H9 (cell line): Measurements from ENCODE around the gene GGA3. TPM values are rescaled to one million over a fixed set of nuclear protein-coding genes. Genes with fewer than 3 reads are reported as not detected.

ENCODE experiments used
- DNase-seq: peaks from one replicate; pipeline ENCODE4 v3.0.0-alpha.2; 2017
- H2AFZ ChIP-seq: one replicate; pipeline ENCODE4 v1.6.1; 2013; ENCODE audit warnings: mild to moderate bottlenecking, low read length, control low read depth, moderate library complexity
- H2AK5ac ChIP-seq: 2 replicates; pipeline ENCODE4 v1.6.1; 2013; ENCODE audit warnings: low read length, control low read depth, mixed read lengths; ENCODE audit not compliant: insufficient read length
- H2BK120ac ChIP-seq: one replicate; pipeline ENCODE4 v1.6.1; 2013; ENCODE audit warnings: low read depth, mild to moderate bottlenecking, low read length, control low read depth, inconsistent platforms; ENCODE audit not compliant: poor library complexity, severe bottlenecking
- H2BK12ac ChIP-seq: 2 replicates; pipeline ENCODE4 v1.6.1; 2013; ENCODE audit warnings: low read length, control low read depth, mixed read lengths, low read depth; ENCODE audit not compliant: insufficient read length
- H2BK15ac ChIP-seq: 2 replicates; pipeline ENCODE4 v1.6.1; 2013; ENCODE audit warnings: low read depth, low read length, control low read depth
- H2BK20ac ChIP-seq: one replicate; pipeline ENCODE4 v1.6.1; 2013; ENCODE audit warnings: low read depth, mild to moderate bottlenecking, low read length, control low read depth, inconsistent platforms; ENCODE audit not compliant: poor library complexity, severe bottlenecking
- H2BK5ac ChIP-seq: 2 replicates; pipeline ENCODE4 v1.6.1; 2013; ENCODE audit warnings: low read length, control low read depth, mixed read lengths; ENCODE audit not compliant: insufficient read length
- H3K14ac ChIP-seq: 2 replicates; pipeline ENCODE4 v1.6.1; 2013; ENCODE audit warnings: low read length, control low read depth; ENCODE audit not compliant: insufficient read depth
- H3K18ac ChIP-seq: 2 replicates; pipeline ENCODE4 v1.6.1; 2013; ENCODE audit warnings: low read depth, mild to moderate bottlenecking, mixed read lengths, low read length, control low read depth; ENCODE audit not compliant: insufficient read length
- H3K23ac ChIP-seq: 2 replicates; pipeline ENCODE4 v1.6.1; 2013; ENCODE audit warnings: low read length, control low read depth, mixed read lengths, low read depth; ENCODE audit not compliant: insufficient read length
- H3K23me2 ChIP-seq: 2 replicates; pipeline ENCODE4 v1.6.1; 2013; ENCODE audit warnings: low read depth, mild to moderate bottlenecking, mixed read lengths, low read length, control low read depth; ENCODE audit not compliant: insufficient read length, poor library complexity, severe bottlenecking
- H3K27ac ChIP-seq: 2 replicates; pipeline ENCODE4 v1.5.1; 2013; ENCODE audit warnings: low read length, control low read depth, mixed read lengths, low read depth; ENCODE audit not compliant: insufficient read length
- H3K27me3 ChIP-seq: 2 replicates; pipeline ENCODE4 v1.6.1; 2013; ENCODE audit warnings: low read length, control low read depth, inconsistent platforms; ENCODE audit not compliant: insufficient read depth
- H3K4ac ChIP-seq: 2 replicates; pipeline ENCODE4 v1.6.1; 2013; ENCODE audit warnings: low read depth, mild to moderate bottlenecking, control low read depth, inconsistent platforms, low read length, moderate library complexity
- H3K4me1 ChIP-seq: 2 replicates; pipeline ENCODE4 v1.6.1; 2013; ENCODE audit warnings: low read length, control low read depth, inconsistent platforms; ENCODE audit not compliant: insufficient read depth
- H3K4me2 ChIP-seq: 2 replicates; pipeline ENCODE4 v1.6.1; 2013; ENCODE audit warnings: low read length, control low read depth, mixed read lengths; ENCODE audit not compliant: insufficient read length, insufficient read depth
- H3K56ac ChIP-seq: 2 replicates; pipeline ENCODE4 v1.6.1; 2013; ENCODE audit warnings: low read depth, mild to moderate bottlenecking, mixed read lengths, low read length, control low read depth; ENCODE audit not compliant: insufficient read length
- H3K79me1 ChIP-seq: 2 replicates; pipeline ENCODE4 v1.6.1; 2013; ENCODE audit warnings: low read depth, mild to moderate bottlenecking, moderate library complexity, low read length, control low read depth, inconsistent platforms; ENCODE audit not compliant: insufficient read depth, poor library complexity, severe bottlenecking
- H3K79me2 ChIP-seq: 2 replicates; pipeline ENCODE4 v1.6.1; 2013; ENCODE audit warnings: low read length, control low read depth, inconsistent platforms; ENCODE audit not compliant: insufficient read depth
- H3K9ac ChIP-seq: 2 replicates; pipeline ENCODE4 v1.6.1; 2013; ENCODE audit warnings: low read length, control low read depth, mixed read lengths; ENCODE audit not compliant: insufficient read length; ENCODE audit errors: extremely low read depth
- H3K9me3 ChIP-seq: one replicate; pipeline ENCODE4 v1.6.1; 2013; ENCODE audit warnings: low read depth, low read length, inconsistent platforms; ENCODE audit not compliant: control insufficient read depth
- H3T11ph ChIP-seq: one replicate; pipeline ENCODE4 v1.6.1; 2013; ENCODE audit warnings: mild to moderate bottlenecking, low read length, control low read depth, inconsistent platforms
- H4K20me1 ChIP-seq: one replicate; pipeline ENCODE4 v1.6.1; 2013; ENCODE audit not compliant: control insufficient read depth, insufficient read length, insufficient read depth
- H4K5ac ChIP-seq: 2 replicates; pipeline ENCODE4 v1.6.1; 2013; ENCODE audit warnings: low read depth, mild to moderate bottlenecking, mixed read lengths, low read length, control low read depth; ENCODE audit not compliant: insufficient read length
- H4K8ac ChIP-seq: replicated peaks from 2 replicates; pipeline ENCODE4 v1.6.1; 2013; ENCODE audit warnings: low read length, control low read depth, mixed read lengths, low read depth; ENCODE audit not compliant: insufficient read length
- H4K91ac ChIP-seq: 2 replicates; pipeline ENCODE4 v1.6.1; 2013; ENCODE audit warnings: low read depth, mild to moderate bottlenecking, moderate library complexity, mixed read lengths, low read length, control low read depth; ENCODE audit not compliant: insufficient read length
- H3K27ac Mint-ChIP-seq, 3 experiments: 2 replicates in 2 of 3; 3 replicates in 1 of 3; pipeline ENCODE4 v1.8.0; 2020 to 2021; ENCODE audit warnings: mixed read lengths in 3 of 3, mild to moderate bottlenecking in 1 of 3, moderate library complexity in 1 of 3
- H3K27me3 Mint-ChIP-seq: 2 replicates; pipeline ENCODE4 v1.8.0; 2021; ENCODE audit warnings: low read depth, mild to moderate bottlenecking, moderate library complexity, mixed read lengths
- H3K36me3 Mint-ChIP-seq, 3 experiments: 2 replicates in 2 of 3; 3 replicates in 1 of 3; pipeline ENCODE4 v1.8.0; 2020 to 2021; ENCODE audit warnings: low read depth in 3 of 3, mixed read lengths in 3 of 3; ENCODE audit not compliant: insufficient read depth in 1 of 3
- H3K4me1 Mint-ChIP-seq, 2 experiments: 2 replicates each; pipeline ENCODE4 v1.8.0; 2020; ENCODE audit warnings: mixed read lengths in 2 of 2
- H3K4me3 Mint-ChIP-seq, 2 experiments: 2 replicates in 1 of 2; 3 replicates in 1 of 2; pipeline ENCODE4 v1.8.0; 2020 to 2021; ENCODE audit warnings: mild to moderate bottlenecking in 2 of 2, mixed read lengths in 2 of 2, moderate library complexity in 1 of 2
- H3K9me3 Mint-ChIP-seq, 2 experiments: 2 replicates in 1 of 2; 3 replicates in 1 of 2; pipeline ENCODE4 v1.8.0; 2020; ENCODE audit warnings: mild to moderate bottlenecking in 2 of 2, mixed read lengths in 2 of 2, moderate library complexity in 1 of 2
- WGBS: extraction: QIAGEN DNeasy Blood & Tissue Kit; methylation state at CpG from one replicate; pipeline ENCODE4 v1.1.7; 2013; ENCODE audit warnings: missing lambda C conversion rate, low lambda C conversion rate, mixed read lengths; ENCODE audit not compliant: insufficient read length; ENCODE audit errors: extremely low coverage; 5-methylcytosine and 5-hydroxymethylcytosine counted together
- total RNA-seq: library from RNA; stranded (reverse); gene quantifications from 2 replicates; pipeline ENCODE4 v1.2.1, GENCODE V29; 2021
- TF ChIP-seq, protein P1 (sequence below): fragments of 200-600 bp; sonication (generic); conservative IDR thresholded peaks from 3 replicates; pipeline ENCODE4 v1.8.0; 2021; ENCODE audit warnings: antibody characterized with exemption, mild to moderate bottlenecking

GGA3 gene
- total RNA-seq, 1 experiment from 2014 or later = 50.3 TPM

DNA sequence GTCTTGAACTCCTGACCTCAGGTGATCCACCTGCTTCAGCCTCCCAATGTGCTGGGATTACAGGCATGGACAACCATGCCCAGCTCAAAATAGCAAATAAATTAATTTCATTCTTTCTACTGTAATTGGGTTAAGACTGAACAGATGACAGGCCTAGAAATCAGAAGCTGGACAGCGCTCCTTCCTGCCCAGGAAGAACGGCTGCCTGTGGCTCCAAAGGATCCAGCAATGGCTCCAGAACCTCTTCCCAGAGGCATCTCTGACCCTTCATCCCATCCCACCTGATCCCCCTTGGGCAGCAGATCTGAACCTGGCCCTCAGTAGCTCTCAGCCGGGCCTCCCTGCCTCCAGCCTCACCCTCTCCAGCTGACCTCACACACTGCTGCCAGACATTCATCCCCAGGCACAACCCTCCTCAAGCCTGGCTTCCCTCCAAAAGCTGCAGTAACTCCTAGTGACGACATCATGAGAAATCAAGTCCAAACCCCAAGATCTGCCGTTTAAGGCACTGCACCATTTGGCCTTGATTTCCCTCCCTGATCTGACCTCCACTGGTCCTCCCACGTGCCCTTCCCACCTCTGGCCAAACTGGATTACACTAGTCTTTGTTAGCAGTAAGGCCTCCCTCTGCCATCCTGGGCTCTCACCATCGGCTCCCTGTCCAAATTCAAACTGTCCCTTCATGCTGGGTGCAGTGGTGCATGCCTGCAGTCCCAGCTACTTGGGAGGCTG is 12.7 kb upstream of the GGA3 start:
- H3K56ac ChIP-seq = no peak overlapping the region
- no peaks in the 10 kb centered on the region for H3K79me1 ChIP-seq
- DNase-seq = no peak
- H4K20me1 ChIP-seq = no peaks in the 10 kb centered on the region
- peaks cover 2 to 25% (median 23%) of the 10 kb centered on the region in 3 experiments; a peak in 6 of 7 replicates for H3K36me3 Mint-ChIP-seq
- no peak overlapping the region for H2AFZ ChIP-seq
- no peak overlapping the region for H2BK120ac ChIP-seq
- H3K27me3 ChIP-seq = no peaks in the 10 kb centered on the region
- no peak overlapping the region for H2BK12ac ChIP-seq
- H2BK20ac ChIP-seq = no peak overlapping the region
- no peak overlapping the region for H4K8ac ChIP-seq
- 0 out of 2 replicates have a peak, but pooled peaks cover 2% of the 10 kb centered on the region for H3K4me1 ChIP-seq
- peaks cover 8 to 10% of the 10 kb centered on the region in 2 experiments for H3K4me1 Mint-ChIP-seq
- H2BK15ac ChIP-seq = no peak overlapping the region
- H3K27ac ChIP-seq = no peak overlapping the region
- TF ChIP-seq, protein P1, sequence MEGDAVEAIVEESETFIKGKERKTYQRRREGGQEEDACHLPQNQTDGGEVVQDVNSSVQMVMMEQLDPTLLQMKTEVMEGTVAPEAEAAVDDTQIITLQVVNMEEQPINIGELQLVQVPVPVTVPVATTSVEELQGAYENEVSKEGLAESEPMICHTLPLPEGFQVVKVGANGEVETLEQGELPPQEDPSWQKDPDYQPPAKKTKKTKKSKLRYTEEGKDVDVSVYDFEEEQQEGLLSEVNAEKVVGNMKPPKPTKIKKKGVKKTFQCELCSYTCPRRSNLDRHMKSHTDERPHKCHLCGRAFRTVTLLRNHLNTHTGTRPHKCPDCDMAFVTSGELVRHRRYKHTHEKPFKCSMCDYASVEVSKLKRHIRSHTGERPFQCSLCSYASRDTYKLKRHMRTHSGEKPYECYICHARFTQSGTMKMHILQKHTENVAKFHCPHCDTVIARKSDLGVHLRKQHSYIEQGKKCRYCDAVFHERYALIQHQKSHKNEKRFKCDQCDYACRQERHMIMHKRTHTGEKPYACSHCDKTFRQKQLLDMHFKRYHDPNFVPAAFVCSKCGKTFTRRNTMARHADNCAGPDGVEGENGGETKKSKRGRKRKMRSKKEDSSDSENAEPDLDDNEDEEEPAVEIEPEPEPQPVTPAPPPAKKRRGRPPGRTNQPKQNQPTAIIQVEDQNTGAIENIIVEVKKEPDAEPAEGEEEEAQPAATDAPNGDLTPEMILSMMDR = no peak
- H4K91ac ChIP-seq = no peak overlapping the region
- no peaks in the 10 kb centered on the region for H3K79me2 ChIP-seq
- H3K4me2 ChIP-seq = no peak overlapping the region
- H3K23ac ChIP-seq = no peak overlapping the region
- no peak overlapping the region for H3K9ac ChIP-seq
- H2BK5ac ChIP-seq = no peak overlapping the region
- no peak overlapping the region for H3T11ph ChIP-seq
- no CpG with 5 or more reads among the region's 7 CpGs for WGBS
- no peak overlapping the region for H3K4me3 Mint-ChIP-seq
- no peaks in the 10 kb centered on the region for H3K9me3 ChIP-seq
- H3K27ac Mint-ChIP-seq = peak overlapping the region in 1 of 3 experiments; percentile 31; a peak in 2 of 7 replicates
- no peaks in the 10 kb centered on the region for H3K9me3 Mint-ChIP-seq
- no peaks in the 10 kb centered on the region; the same call in 1 of the 2 replicates for H3K27me3 Mint-ChIP-seq
- no peak overlapping the region for H3K14ac ChIP-seq
- no peak overlapping the region for H3K4ac ChIP-seq
- H4K5ac ChIP-seq = no peak overlapping the region
- H3K23me2 ChIP-seq = peaks cover 22% of the 10 kb centered on the region
- H3K18ac ChIP-seq = no peak overlapping the region
- no peak overlapping the region for H2AK5ac ChIP-seq
